ENCODE measurements around the gene CDK8. TPM values are rescaled to one million over a fixed set of nuclear protein-coding genes. Genes with fewer than 3 reads are reported as not detected.

Gene CDK8
- total RNA-seq, 1 donor: 17.7 TPM

GRCh38 chr13:26335158-26335557, 81.2 kb downstream of the CDK8 start:
- no peaks in the 10 kb centered on the region for H3K27me3 ChIP-seq (ENCODE audit: insufficient read depth, low read length)
- no peak for DNase-seq (ENCODE audit: insufficient read length, low spot score, missing footprints)
- no peak overlapping the region for H3K27ac ChIP-seq (ENCODE audit: low read depth, low read length)
- no peaks in the 10 kb centered on the region for H3K9me3 ChIP-seq (ENCODE audit: low read depth, low read length)
- TF ChIP-seq, protein P1, sequence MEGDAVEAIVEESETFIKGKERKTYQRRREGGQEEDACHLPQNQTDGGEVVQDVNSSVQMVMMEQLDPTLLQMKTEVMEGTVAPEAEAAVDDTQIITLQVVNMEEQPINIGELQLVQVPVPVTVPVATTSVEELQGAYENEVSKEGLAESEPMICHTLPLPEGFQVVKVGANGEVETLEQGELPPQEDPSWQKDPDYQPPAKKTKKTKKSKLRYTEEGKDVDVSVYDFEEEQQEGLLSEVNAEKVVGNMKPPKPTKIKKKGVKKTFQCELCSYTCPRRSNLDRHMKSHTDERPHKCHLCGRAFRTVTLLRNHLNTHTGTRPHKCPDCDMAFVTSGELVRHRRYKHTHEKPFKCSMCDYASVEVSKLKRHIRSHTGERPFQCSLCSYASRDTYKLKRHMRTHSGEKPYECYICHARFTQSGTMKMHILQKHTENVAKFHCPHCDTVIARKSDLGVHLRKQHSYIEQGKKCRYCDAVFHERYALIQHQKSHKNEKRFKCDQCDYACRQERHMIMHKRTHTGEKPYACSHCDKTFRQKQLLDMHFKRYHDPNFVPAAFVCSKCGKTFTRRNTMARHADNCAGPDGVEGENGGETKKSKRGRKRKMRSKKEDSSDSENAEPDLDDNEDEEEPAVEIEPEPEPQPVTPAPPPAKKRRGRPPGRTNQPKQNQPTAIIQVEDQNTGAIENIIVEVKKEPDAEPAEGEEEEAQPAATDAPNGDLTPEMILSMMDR (IDR thresholded peaks at IDR 0.05; ENCODE audit: extremely low read depth, low read depth, low read length): no peak
- no peak overlapping the region for H3K4me2 ChIP-seq (ENCODE audit: insufficient read depth, low read length)
- no peak overlapping the region for H3K4me3 ChIP-seq (ENCODE audit: insufficient read depth, low read length)
- H3K4me1 ChIP-seq (ENCODE audit: insufficient read depth, low read length): no peaks in the 10 kb centered on the region
- no peaks in the 10 kb centered on the region for H3K36me3 ChIP-seq (ENCODE audit: insufficient read depth, low read length)
- peaks cover 8% of the 10 kb centered on the region for H4K20me1 ChIP-seq (ENCODE audit: insufficient read depth, low read length)
- H3K79me2 ChIP-seq (ENCODE audit: insufficient read depth, low read length): peaks cover 40% of the 10 kb centered on the region
- no peak overlapping the region for H2AFZ ChIP-seq (ENCODE audit: low read length)

- Histone ChIP-seq H2AFZ (ENCODE audit: low read length) (no peak overlapping the region), H3K9me3 (ENCODE audit: low read depth, low read length) (no peaks in the 10 kb centered on the region), H4K20me1 (ENCODE audit: insufficient read depth, low read length) (no peaks in the 10 kb centered on the region), H3K27ac (ENCODE audit: low read depth, low read length) (no peak overlapping the region), H3K4me1 (ENCODE audit: insufficient read depth, low read length) (peaks cover 4% of the 10 kb centered on the region), H3K36me3 (ENCODE audit: insufficient read depth, low read length) (no peaks in the 10 kb centered on the region), H3K79me2 (ENCODE audit: insufficient read depth, low read length) (peaks cover 3% of the 10 kb centered on the region), H3K27me3 (ENCODE audit: insufficient read depth, low read length) (no peaks in the 10 kb centered on the region), H3K4me2 (ENCODE audit: insufficient read depth, low read length) (no peak overlapping the region), H3K4me3 (ENCODE audit: insufficient read depth, low read length) (no peak overlapping the region)
- peak; percentile 19 for DNase-seq (ENCODE audit: insufficient read length, low spot score, missing footprints)
- TF ChIP-seq, protein P1 (IDR thresholded peaks at IDR 0.05; ENCODE audit: extremely low read depth, low read depth, low read length): no peak
These were observed 86.9 kb downstream of the CDK8 start for GRCh38 chr13:26340807-26341206.

- Histone ChIP-seq H3K4me1 (ENCODE audit: insufficient read depth, low read length) (peaks cover 4% of the 10 kb centered on the region), H3K36me3 (ENCODE audit: insufficient read depth, low read length) (no peaks in the 10 kb centered on the region), H3K27ac (ENCODE audit: low read depth, low read length) (no peak overlapping the region), H3K27me3 (ENCODE audit: insufficient read depth, low read length) (no peaks in the 10 kb centered on the region), H3K9me3 (ENCODE audit: low read depth, low read length) (no peaks in the 10 kb centered on the region), H3K4me3 (ENCODE audit: insufficient read depth, low read length) (no peak overlapping the region), H2AFZ (ENCODE audit: low read length) (no peak overlapping the region), H4K20me1 (ENCODE audit: insufficient read depth, low read length) (no peaks in the 10 kb centered on the region), H3K79me2 (ENCODE audit: insufficient read depth, low read length) (no peaks in the 10 kb centered on the region), H3K4me2 (ENCODE audit: insufficient read depth, low read length) (no peak overlapping the region)
- TF ChIP-seq, protein P1 (IDR thresholded peaks at IDR 0.05; ENCODE audit: extremely low read depth, low read depth, low read length): no peak
- DNase-seq (ENCODE audit: insufficient read length, low spot score, missing footprints): no peak
These were observed 89.0 kb downstream of the CDK8 start for GRCh38 chr13:26342898-26343297.

DNA sequence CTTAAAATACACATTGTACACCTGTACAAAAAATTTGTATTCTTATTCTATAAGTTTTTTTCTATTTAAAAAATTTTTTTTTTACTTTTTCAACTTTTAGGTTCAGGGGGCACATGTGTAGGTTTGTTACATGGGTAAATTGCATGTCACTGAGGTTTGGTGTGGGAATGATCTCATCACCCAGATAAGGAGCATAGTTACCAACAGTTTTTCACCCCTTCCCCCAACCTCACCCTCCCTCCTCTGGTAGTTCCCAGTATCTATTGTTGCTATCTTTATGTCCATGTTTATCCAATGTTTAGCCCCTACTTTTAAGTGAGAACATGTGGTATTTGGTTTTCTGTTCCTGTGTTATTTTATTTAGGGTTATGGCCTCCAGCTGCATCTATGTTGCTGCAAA, 89.9 kb downstream of the CDK8 start:
- no peaks in the 10 kb centered on the region for H3K27me3 ChIP-seq (ENCODE audit: insufficient read depth, low read length)
- no peaks in the 10 kb centered on the region for H3K79me2 ChIP-seq (ENCODE audit: insufficient read depth, low read length)
- no peak overlapping the region for H2AFZ ChIP-seq (ENCODE audit: low read length)
- no peaks in the 10 kb centered on the region for H3K9me3 ChIP-seq (ENCODE audit: low read depth, low read length)
- no peak overlapping the region for H3K4me3 ChIP-seq (ENCODE audit: insufficient read depth, low read length)
- no peak overlapping the region for H3K27ac ChIP-seq (ENCODE audit: low read depth, low read length)
- H4K20me1 ChIP-seq (ENCODE audit: insufficient read depth, low read length): no peaks in the 10 kb centered on the region
- no peaks in the 10 kb centered on the region for H3K36me3 ChIP-seq (ENCODE audit: insufficient read depth, low read length)
- H3K4me2 ChIP-seq (ENCODE audit: insufficient read depth, low read length): no peak overlapping the region
- DNase-seq (ENCODE audit: insufficient read length, low spot score, missing footprints): no peak
- H3K4me1 ChIP-seq (ENCODE audit: insufficient read depth, low read length): peaks cover 4% of the 10 kb centered on the region
- TF ChIP-seq, protein P1 (IDR thresholded peaks at IDR 0.05; ENCODE audit: extremely low read depth, low read depth, low read length): no peak

All from osteoblast (primary cell).